Coronary artery (tissue), 2 donors: ENCODE measurements around the gene CRTC3.

ENCODE experiments used
- DNase-seq: peaks from one replicate; pipeline ENCODE4 v3.0.0-alpha.2; 2017; ENCODE audit warnings: low spot score
- H3K27ac ChIP-seq, 2 donors: fragments of 200-600 bp; sonication (generic); one replicate each; pipeline ENCODE4 v1.5.1; 2016 to 2019
- H3K4me3 ChIP-seq: fragments of 200-600 bp; sonication (generic); 2 replicates; pipeline ENCODE4 v1.5.1; 2016; ENCODE audit warnings: mild to moderate bottlenecking, moderate library complexity
- CTCF ChIP-seq: fragments of 200-600 bp; sonication (generic); IDR thresholded peaks from one replicate; pipeline ENCODE4 v1.5.1; 2019; ENCODE audit warnings: antibody characterized with exemption

CRTC3 gene

GRCh38 chr15:90641581-90642463, 112.1 kb downstream of the CRTC3 start:
- H3K27ac ChIP-seq: no peak overlapping the region
- no peak for TF ChIP-seq CTCF
- DNase-seq: no peak
- no peak overlapping the region for H3K4me3 ChIP-seq

GRCh38 chr15:90642464-90643300, 113.0 kb downstream of the CRTC3 start:
- H3K4me3 ChIP-seq: no peak overlapping the region
- no peak overlapping the region for H3K27ac ChIP-seq
- TF ChIP-seq CTCF: no peak
- DNase-seq: no peak

DNA sequence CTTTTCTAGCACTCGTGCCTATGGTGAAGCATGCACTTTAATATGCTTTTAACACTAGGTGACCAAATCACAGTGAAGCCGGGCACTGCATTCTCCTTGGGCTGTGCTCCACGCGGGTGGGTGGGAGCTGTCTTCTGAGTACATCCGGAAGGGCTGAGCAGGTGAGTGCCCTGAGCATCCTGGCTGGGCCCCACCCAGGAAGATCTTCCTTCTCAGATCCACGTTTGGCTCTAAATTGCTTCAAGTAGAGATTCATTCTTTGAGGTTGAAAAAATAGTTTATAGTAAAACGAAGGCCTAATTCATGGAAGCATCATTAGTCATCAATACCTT, 113.5 kb downstream of the CRTC3 start:
- no peak overlapping the region for H3K27ac ChIP-seq
- no peak overlapping the region for H3K4me3 ChIP-seq
- DNase-seq: no peak
- no peak for TF ChIP-seq CTCF

DNA sequence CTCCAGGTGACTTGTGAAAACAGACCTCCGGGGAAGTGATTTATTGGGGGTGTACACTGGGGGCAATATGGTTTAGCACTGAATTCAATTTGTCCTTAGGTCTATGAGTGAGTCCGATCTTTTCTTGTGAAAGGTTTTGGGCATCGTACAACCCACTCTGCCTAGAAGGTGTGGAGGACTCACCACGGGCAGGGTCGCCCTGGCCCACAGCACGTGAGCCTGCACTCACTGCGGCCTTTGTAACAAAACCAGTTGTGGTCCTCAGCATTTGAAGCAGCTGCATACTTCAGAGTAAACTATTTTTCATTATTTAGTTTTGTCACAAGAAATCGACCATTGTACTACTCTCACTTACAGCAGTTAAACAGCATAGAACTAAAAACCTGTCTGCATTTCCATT, 114.8 kb downstream of the CRTC3 start:
- TF ChIP-seq CTCF: no peak
- DNase-seq: no peak
- Histone ChIP-seq H3K27ac (no peak overlapping the region), H3K4me3 (no peak overlapping the region)

DNA sequence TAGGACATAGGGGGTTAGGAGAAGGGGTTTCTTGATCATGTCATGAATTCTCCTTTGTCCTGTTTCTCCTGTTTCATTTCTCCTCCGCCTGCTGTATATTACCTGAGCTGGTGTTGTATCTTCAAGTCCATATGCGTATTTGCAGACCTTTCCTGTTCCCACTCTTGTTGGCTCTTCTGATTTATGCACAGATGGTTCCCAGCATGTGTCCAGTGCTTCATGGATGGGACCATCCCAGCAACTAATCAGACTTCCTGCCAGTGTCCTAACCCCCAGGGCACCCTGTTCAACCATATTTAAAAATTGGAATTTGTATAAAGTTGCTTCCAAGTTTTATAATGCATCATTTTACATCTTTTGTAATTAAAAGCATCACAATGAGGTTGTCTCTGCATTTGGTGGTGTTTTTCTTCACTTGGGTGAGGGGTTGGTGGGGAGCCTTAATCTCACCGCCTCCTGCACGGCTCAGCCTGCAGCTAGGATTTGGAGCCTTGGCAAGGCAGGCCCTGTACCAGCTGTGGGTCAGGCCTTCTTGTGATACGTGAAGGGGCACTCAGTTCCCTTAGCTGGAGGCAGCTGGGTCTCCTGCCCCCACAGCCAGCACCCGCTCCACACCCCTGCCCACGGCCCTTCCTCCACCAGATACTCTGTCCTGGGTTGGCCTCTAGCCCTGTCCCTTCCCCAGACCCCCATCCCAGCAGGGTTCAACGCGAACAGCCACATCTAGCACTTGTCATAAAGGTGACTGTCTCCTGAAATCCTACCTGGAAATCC, 115.4 kb downstream of the CRTC3 start:
- TF ChIP-seq CTCF: no peak
- DNase-seq: no peak
- Histone ChIP-seq H3K27ac (peak overlapping the region in 1 of 2 donors; percentile 23), H3K4me3 (no peak overlapping the region)

DNA sequence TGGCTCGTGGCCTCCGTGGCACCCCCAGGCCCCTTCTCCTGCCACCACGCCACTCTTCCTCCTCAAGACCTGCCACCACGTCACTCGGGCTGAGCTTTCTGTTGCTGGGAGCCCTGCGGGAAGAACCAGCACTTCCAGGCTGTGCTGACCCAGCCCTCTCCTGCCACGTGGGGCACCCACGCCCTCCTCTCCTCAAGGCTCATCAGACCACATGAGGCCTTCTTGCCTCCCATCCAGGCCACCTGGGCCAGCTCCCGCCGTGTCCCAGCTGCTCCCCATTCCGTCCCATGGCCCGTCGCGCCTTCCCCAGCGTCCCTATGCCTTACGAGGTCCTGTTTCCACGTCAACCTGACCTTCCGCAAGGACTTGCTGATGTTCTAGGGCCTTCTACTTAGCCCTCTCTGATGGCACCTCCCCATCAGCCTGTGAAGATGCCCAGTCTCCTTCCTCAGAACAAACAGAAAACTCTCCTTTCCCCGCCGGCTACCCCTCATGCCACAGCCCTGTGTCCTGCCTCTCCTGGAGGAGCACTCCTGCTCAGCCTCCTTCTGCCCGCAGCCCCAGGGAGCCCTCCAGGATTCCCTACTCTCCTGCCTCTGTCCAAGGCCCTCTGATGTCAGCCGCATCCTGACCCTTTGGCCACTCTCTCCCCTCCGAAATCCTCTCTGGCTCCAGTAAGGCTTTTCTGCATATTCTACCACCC, 116.3 kb downstream of the CRTC3 start:
- H3K27ac ChIP-seq: peak overlapping the region in 1 of 2 donors; percentile 23
- no peak for TF ChIP-seq CTCF
- H3K4me3 ChIP-seq: no peak overlapping the region
- no peak for DNase-seq
